ENCODE results near the gene GUCA2B.

Gene GUCA2B

DNA sequence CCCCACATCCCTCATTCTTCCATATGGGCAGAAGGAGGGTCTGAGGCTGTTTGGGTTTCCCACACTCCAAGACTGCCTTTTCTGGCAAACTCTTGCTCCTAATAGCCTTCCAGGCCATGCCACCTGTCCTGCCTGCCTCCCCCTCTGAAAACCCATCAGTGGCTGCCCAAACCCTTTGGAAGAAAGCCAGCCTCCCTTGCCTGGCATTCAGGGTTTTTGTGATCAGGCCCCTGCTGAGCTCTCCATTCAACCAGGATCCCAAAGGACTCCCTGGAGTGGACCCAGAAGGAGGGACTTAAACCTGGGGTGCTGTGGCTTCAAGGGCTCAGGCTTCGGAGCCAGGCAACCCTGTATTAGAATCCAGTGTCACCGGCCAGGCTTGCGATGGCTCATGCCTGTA lies 15.6 kb downstream of the GUCA2B start:
- DNase-seq, result no peak

GRCh38 chr1:42170779-42171621 lies 17.8 kb downstream of the GUCA2B start:
- DNase-seq, result no peak

- no peak for DNase-seq
Measured at GRCh38 chr1:42171679-42172266, 18.6 kb downstream of the GUCA2B start.

- no peak for DNase-seq
Measured at GRCh38 chr1:42172381-42173133, 19.3 kb downstream of the GUCA2B start.

- DNase-seq, result peak; percentile 74
Measured at GRCh38 chr1:42173155-42173933, 20.1 kb downstream of the GUCA2B start.

DNA sequence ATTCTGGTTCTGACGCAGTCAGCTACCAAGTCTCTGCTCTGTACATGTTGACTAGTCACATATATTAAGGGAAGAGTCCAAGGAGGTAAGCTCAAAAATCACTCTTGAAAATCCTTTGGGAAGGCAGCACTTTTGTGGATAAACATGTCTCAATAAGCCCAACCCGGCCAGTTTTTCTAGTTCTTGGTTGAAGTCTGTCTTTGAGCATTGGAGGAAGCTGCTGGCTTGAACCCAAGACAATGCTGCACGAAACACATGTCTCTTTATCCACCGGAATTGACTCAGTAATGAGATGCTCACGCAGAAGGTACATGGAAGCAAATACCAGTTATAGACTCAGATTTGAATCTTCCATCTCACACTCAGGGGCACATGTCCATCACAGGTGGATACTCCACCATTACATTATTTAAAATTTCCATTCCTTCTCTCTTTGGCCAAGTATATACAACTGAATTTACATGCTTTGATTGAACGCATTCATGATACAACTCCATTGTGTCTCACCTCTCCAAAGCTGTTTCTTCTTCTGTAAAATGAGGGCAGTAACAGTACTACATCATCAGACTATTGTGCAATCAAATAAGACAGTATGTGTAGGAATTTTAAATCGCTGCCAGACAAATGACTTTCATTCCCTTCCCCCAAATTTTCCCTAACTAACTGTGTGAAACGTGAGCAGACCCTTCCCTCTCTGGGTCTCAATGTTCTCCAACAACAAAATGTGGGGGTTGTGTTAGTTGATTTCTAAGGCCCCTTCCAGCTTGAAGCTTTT lies 20.9 kb downstream of the GUCA2B start:
- DNase-seq, result no peak

DNA sequence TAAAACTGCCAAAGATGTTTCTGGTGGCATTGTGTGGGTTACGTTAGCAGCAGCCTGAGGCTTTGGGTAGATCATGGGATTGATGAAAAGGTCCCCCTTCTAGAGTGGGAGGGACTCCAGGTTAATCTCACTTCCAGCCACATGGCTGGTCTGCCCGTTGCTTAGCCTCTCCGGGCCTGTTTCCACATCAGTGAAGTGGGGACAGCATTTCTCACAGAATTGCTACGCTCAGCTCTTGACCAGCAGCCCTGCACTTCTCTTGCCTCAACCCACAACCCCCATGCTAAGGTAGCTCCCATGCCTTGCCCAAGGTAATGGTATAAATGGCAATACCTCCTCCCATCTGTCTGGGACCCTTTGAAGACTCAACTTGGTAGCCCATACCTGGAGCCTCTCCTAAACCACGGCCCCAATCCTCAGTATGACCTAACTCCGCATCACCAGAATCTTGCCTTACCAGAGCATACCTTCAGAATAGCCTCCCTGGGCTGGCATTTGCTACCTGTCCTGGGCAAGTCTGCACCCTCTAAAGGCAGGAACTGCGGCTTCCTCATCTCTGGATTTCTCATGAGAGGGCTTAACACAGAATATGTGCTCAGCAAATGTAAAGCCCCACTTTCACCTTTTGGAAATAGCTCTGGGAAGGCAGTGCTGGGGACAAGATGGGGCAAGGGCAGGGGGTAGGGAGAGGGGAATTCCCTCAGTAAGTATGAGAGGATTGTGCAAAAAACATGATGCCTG lies 22.3 kb downstream of the GUCA2B start:
- no peak for DNase-seq

- DNase-seq, result peak; percentile 23
Measured at GRCh38 chr1:42176902-42177519, 23.8 kb downstream of the GUCA2B start.

DNA sequence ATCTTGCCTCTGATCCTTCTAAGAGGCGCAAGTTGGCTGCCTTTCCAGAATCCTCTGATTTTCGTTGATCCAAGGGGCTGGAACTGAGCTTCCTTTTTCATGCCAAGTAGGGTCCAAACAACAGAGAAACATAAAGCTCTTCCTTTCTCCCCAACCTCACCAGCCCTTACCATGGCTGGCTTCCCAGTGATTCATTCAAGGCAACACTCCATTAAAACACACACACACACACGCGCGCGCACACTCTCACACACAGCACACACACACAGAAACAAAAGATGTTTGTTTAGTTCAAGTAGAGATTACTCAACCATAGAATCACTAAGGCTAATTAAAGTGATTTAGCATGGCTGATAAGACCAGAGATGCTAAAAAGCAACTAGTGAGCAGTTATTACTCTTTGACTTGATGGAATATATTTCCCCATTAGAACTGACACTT lies 24.4 kb downstream of the GUCA2B start:
- no peak for DNase-seq

DNA sequence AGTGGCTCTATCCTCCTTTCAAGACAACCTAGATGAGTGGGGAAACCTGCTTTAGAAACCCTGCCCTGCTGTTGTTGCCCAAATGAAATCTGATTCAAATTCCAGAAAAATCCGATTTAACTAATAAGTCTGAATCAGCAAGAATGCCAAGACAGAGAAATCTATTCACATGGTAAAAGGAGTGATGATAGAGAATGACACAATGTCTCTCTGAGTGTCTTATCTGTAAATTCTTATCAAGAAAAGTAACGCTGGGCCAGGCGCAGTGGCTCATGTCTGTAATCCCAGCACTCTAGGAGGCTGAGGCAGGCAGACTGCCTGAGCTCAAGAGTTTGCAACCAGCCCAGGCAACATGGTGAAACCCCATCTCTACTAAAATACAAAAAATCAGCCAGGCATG lies 25.0 kb downstream of the GUCA2B start:
- no peak for DNase-seq

GRCh38 chr1:42179275-42179674 lies 26.1 kb downstream of the GUCA2B start:
- DNase-seq, result no peak

- no peak for DNase-seq
Measured at GRCh38 chr1:42179900-42180329, 26.7 kb downstream of the GUCA2B start.

DNA sequence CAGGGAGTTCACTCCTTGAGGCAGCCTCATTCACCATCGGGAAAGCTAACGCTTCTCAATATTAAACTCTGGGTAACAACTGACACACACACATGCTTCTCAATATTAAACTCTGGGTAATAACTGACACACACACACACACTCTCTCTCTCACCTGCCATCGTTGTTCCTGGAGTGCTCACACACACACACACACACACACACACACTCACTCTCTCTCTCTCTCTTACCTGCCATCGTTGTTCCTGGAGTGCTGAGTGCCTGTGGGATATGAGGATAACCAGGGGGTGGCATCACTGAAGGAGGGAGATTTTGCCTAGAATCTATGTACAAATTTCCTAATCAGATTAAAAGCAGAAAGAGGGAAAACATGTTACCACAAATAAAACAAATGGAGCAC lies 28.5 kb downstream of the GUCA2B start:
- DNase-seq, result no peak

- DNase-seq, result no peak
Measured at GRCh38 chr1:42183210-42183956, 30.2 kb downstream of the GUCA2B start.

- DNase-seq, result no peak
Measured at GRCh38 chr1:42183957-42184268, 30.7 kb downstream of the GUCA2B start.

GRCh38 chr1:42184616-42185015 lies 31.4 kb downstream of the GUCA2B start:
- DNase-seq, result no peak

GRCh38 chr1:42186152-42186551 lies 32.9 kb downstream of the GUCA2B start:
- DNase-seq, result no peak

GRCh38 chr1:42189931-42190853 lies 37.0 kb downstream of the GUCA2B start:
- DNase-seq, result no peak

DNA sequence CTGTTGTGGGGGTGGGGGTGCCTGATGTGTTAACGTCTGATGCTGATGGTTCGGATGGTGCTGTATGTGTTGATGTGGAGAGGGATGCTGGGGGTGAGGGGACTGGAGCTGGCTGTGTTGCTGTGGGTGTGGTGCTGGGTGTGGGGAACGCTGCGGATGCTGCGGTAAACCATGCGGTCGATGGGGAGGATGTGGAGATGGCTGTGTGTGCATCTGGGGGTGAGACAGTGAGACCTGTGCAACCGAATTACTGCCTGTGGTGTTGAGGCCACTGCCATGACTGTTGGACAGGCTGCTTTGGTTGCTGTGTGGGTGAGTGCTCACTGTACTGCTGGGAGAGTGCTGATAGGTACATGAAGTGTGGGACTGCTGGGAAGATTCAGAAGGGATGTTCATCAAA lies 38.1 kb downstream of the GUCA2B start:
- no peak for DNase-seq
